Gastrocnemius medialis (tissue), 4 donors: Measurements from ENCODE around the gene POM121L2.

Source experiments
- CTCF ChIP-seq, 5 experiments: fragments of 450-650 bp in 3 of 5; fragments of 200-600 bp in 2 of 5; sonication (generic) in 2 of 5; IDR thresholded peaks in 4 of 5; conservative IDR thresholded peaks in 1 of 5; 1 replicate in 4 of 5; 2 replicates in 1 of 5; pipeline ENCODE4 v1.5.1; 2016 to 2019; ENCODE audit warnings: antibody characterized with exemption in 5 of 5, mild to moderate bottlenecking in 3 of 5, moderate library complexity in 3 of 5
- POLR2A ChIP-seq, 2 donors: fragments of 450-650 bp; IDR thresholded peaks; one replicate each; pipeline ENCODE4 v1.6.1; 2017; ENCODE audit warnings: antibody characterized with exemption in 2 of 2, mild to moderate bottlenecking in 2 of 2, moderate library complexity in 2 of 2

GRCh38 chr6:27288136-27289044, 23.7 kb downstream of the POM121L2 start:
- TF ChIP-seq POLR2A (IDR thresholded peaks at IDR 0.05) (no peak), CTCF (IDR thresholded peaks at IDR 0.05 in 4 of 5, conservative IDR thresholded peaks at IDR 0.05 in 1 of 5) (no peak)
